Uterus (tissue), 2 donors: Measurements from ENCODE around the gene ART1.

Experiments
- POLR2A ChIP-seq, 2 donors: fragments of 450-650 bp; IDR thresholded peaks; one replicate each; pipeline ENCODE4 v1.6.1; 2016; ENCODE audit warnings: antibody characterized with exemption in 2 of 2, mild to moderate bottlenecking in 1 of 2, moderate library complexity in 1 of 2
- TF ChIP-seq, protein P1 (sequence below), 4 experiments: fragments of 200-600 bp in 2 of 4; fragments of 450-650 bp in 2 of 4; sonication (generic) in 2 of 4; IDR thresholded peaks; one replicate each; pipeline ENCODE4 v1.5.1; 2016 to 2019; ENCODE audit warnings: antibody characterized with exemption in 4 of 4, mild to moderate bottlenecking in 2 of 4, moderate library complexity in 1 of 4

DNA sequence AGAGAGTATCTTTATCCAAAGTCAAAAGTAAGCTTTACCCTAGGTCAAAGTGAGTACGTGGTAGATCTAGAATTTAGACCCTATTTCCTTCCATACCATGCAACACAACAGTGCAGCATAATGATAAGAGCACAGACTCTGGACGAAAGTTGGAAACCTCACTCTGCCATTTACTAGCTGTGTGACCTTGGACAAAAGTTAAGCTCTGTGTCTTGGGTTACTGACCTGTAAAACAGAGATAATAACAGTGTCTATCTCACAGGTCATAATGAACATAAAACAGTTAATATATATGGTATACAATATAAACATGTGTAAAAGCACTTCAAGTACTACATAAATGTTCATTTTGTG lies 39.9 kb downstream of the ART1 start:
- no peak for TF ChIP-seq POLR2A (IDR thresholded peaks at IDR 0.05)
- TF ChIP-seq, protein P1, sequence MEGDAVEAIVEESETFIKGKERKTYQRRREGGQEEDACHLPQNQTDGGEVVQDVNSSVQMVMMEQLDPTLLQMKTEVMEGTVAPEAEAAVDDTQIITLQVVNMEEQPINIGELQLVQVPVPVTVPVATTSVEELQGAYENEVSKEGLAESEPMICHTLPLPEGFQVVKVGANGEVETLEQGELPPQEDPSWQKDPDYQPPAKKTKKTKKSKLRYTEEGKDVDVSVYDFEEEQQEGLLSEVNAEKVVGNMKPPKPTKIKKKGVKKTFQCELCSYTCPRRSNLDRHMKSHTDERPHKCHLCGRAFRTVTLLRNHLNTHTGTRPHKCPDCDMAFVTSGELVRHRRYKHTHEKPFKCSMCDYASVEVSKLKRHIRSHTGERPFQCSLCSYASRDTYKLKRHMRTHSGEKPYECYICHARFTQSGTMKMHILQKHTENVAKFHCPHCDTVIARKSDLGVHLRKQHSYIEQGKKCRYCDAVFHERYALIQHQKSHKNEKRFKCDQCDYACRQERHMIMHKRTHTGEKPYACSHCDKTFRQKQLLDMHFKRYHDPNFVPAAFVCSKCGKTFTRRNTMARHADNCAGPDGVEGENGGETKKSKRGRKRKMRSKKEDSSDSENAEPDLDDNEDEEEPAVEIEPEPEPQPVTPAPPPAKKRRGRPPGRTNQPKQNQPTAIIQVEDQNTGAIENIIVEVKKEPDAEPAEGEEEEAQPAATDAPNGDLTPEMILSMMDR (IDR thresholded peaks at IDR 0.05): no peak
